ENCODE measurements around the gene CDC42EP4.

The CDC42EP4 gene

GRCh38 chr17:73340093-73340596 is 28.3 kb upstream of the CDC42EP4 start:
- no peak overlapping the region for H3K4me3 ChIP-seq (ENCODE audit: low read length)
- H3K9ac ChIP-seq (ENCODE audit: low read length): no peak overlapping the region
- no peaks in the 10 kb centered on the region for H3K79me2 ChIP-seq (ENCODE audit: low read length)
- H4K20me1 ChIP-seq (ENCODE audit: insufficient read depth, low read length): no peaks in the 10 kb centered on the region
- no peak for TF ChIP-seq EZH2phosphoT487 (IDR thresholded peaks at IDR 0.05; ENCODE audit: low read depth)
- no peak for TF ChIP-seq CTCF (IDR thresholded peaks at IDR 0.05; ENCODE audit: low read depth, low read length)
- H3K27ac ChIP-seq (ENCODE audit: low read length): no peak overlapping the region
- no peaks in the 10 kb centered on the region for H3K36me3 ChIP-seq (replicated peaks; ENCODE audit: low read depth, low read length)
- H3K4me1 ChIP-seq (ENCODE audit: low read length): no peaks in the 10 kb centered on the region
- H3K4me2 ChIP-seq (ENCODE audit: low read length): no peak overlapping the region
- H3K27me3 ChIP-seq (ENCODE audit: low read depth, low read length): peaks cover 6% of the 10 kb centered on the region
- no peaks in the 10 kb centered on the region for H3K9me3 ChIP-seq (ENCODE audit: insufficient read depth, low read length)
- H2AFZ ChIP-seq (ENCODE audit: low read depth, low read length): no peak overlapping the region

GRCh38 chr17:73338566-73339197 is 26.9 kb upstream of the CDC42EP4 start:
- no peak overlapping the region for H2AFZ ChIP-seq (ENCODE audit: low read depth, low read length)
- no peaks in the 10 kb centered on the region for H3K36me3 ChIP-seq (replicated peaks; ENCODE audit: low read depth, low read length)
- H4K20me1 ChIP-seq (ENCODE audit: insufficient read depth, low read length): no peaks in the 10 kb centered on the region
- no peak overlapping the region for H3K27ac ChIP-seq (ENCODE audit: low read length)
- H3K79me2 ChIP-seq (ENCODE audit: low read length): no peaks in the 10 kb centered on the region
- H3K9me3 ChIP-seq (ENCODE audit: insufficient read depth, low read length): no peaks in the 10 kb centered on the region
- no peak for TF ChIP-seq CTCF (IDR thresholded peaks at IDR 0.05; ENCODE audit: low read depth, low read length)
- no peak for TF ChIP-seq EZH2phosphoT487 (IDR thresholded peaks at IDR 0.05; ENCODE audit: low read depth)
- H3K4me2 ChIP-seq (ENCODE audit: low read length): no peak overlapping the region
- no peak overlapping the region for H3K9ac ChIP-seq (ENCODE audit: low read length)
- no peaks in the 10 kb centered on the region for H3K27me3 ChIP-seq (ENCODE audit: low read depth, low read length)
- no peak overlapping the region for H3K4me3 ChIP-seq (ENCODE audit: low read length)
- no peaks in the 10 kb centered on the region for H3K4me1 ChIP-seq (ENCODE audit: low read length)

- H3K79me2 ChIP-seq (ENCODE audit: low read length): no peaks in the 10 kb centered on the region
- no peaks in the 10 kb centered on the region for H3K4me1 ChIP-seq (ENCODE audit: low read length)
- H4K20me1 ChIP-seq (ENCODE audit: insufficient read depth, low read length): no peaks in the 10 kb centered on the region
- no peaks in the 10 kb centered on the region for H3K9me3 ChIP-seq (ENCODE audit: insufficient read depth, low read length)
- H3K27me3 ChIP-seq (ENCODE audit: low read depth, low read length): no peaks in the 10 kb centered on the region
- no peaks in the 10 kb centered on the region for H3K36me3 ChIP-seq (replicated peaks; ENCODE audit: low read depth, low read length)
- no peak overlapping the region for H3K4me3 ChIP-seq (ENCODE audit: low read length)
- no peak overlapping the region for H3K27ac ChIP-seq (ENCODE audit: low read length)
- no peak overlapping the region for H3K9ac ChIP-seq (ENCODE audit: low read length)
- TF ChIP-seq EZH2phosphoT487 (IDR thresholded peaks at IDR 0.05; ENCODE audit: low read depth): no peak
- H2AFZ ChIP-seq (ENCODE audit: low read depth, low read length): no peak overlapping the region
- no peak overlapping the region for H3K4me2 ChIP-seq (ENCODE audit: low read length)
These were observed 26.3 kb upstream of the CDC42EP4 start for GRCh38 chr17:73338050-73338521.

GRCh38 chr17:73337330-73337710 is 25.5 kb upstream of the CDC42EP4 start:
- Histone ChIP-seq H3K27me3 (ENCODE audit: low read depth, low read length) (no peaks in the 10 kb centered on the region), H3K79me2 (ENCODE audit: low read length) (no peaks in the 10 kb centered on the region), H3K9ac (ENCODE audit: low read length) (no peak overlapping the region), H3K4me3 (ENCODE audit: low read length) (no peak overlapping the region), H3K4me2 (ENCODE audit: low read length) (no peak overlapping the region), H4K20me1 (ENCODE audit: insufficient read depth, low read length) (no peaks in the 10 kb centered on the region), H3K9me3 (ENCODE audit: insufficient read depth, low read length) (no peaks in the 10 kb centered on the region), H3K36me3 (replicated peaks; ENCODE audit: low read depth, low read length) (no peaks in the 10 kb centered on the region), H2AFZ (ENCODE audit: low read depth, low read length) (no peak overlapping the region), H3K27ac (ENCODE audit: low read length) (no peak overlapping the region), H3K4me1 (ENCODE audit: low read length) (no peaks in the 10 kb centered on the region)
- no peak for TF ChIP-seq EZH2phosphoT487 (IDR thresholded peaks at IDR 0.05; ENCODE audit: low read depth)
- TF ChIP-seq CTCF (IDR thresholded peaks at IDR 0.05; ENCODE audit: low read depth, low read length): no peak
